OCI-LY1 (cell line): ENCODE data around the gene KLF11.

Experiments used
- EZH2 ChIP-seq: fragments of 200-600 bp; sonication (generic), shearing (Covaris generic); IDR thresholded peaks from 2 replicates; pipeline ENCODE4 v1.8.0; 2017; ENCODE audit warnings: borderline replicate concordance, mixed run types, mild to moderate bottlenecking, antibody characterized with exemption, low read length, moderate library complexity, mixed read lengths
- TF ChIP-seq, protein P1 (sequence below): fragments of 200-600 bp; sonication (generic), shearing (Covaris generic); IDR thresholded peaks from 2 replicates; pipeline ENCODE4 v1.5.1; 2017; ENCODE audit warnings: mild to moderate bottlenecking, antibody characterized with exemption, low read length, moderate library complexity, mixed read lengths

DNA sequence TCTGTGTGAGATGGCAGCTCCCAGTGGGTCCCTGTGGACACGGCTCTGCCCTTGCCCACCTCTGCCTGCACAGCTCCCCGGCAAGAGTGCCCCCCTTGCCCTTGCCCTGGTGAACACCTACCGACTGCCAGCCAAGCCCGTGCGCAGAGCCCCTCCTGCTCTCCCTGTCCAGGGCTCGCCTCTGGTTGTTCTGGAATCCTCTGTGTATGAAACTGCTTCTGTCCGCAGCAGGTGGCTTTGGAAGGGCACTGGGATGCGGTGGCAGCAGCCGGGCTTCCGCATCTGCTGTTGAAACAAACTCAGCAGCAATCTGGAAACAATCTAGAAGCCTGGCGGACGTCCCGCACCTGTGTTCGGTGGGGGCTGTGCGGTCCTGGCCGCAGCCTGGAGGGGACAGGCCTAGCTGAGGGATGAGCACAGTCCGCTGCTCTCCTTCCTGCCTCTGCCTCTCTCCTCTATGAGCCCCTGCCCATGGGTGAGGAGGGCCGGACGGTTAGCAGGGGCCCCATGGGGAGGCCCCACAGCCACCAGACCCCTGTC lies 34.0 kb upstream of the KLF11 start:
- TF ChIP-seq, protein P1, sequence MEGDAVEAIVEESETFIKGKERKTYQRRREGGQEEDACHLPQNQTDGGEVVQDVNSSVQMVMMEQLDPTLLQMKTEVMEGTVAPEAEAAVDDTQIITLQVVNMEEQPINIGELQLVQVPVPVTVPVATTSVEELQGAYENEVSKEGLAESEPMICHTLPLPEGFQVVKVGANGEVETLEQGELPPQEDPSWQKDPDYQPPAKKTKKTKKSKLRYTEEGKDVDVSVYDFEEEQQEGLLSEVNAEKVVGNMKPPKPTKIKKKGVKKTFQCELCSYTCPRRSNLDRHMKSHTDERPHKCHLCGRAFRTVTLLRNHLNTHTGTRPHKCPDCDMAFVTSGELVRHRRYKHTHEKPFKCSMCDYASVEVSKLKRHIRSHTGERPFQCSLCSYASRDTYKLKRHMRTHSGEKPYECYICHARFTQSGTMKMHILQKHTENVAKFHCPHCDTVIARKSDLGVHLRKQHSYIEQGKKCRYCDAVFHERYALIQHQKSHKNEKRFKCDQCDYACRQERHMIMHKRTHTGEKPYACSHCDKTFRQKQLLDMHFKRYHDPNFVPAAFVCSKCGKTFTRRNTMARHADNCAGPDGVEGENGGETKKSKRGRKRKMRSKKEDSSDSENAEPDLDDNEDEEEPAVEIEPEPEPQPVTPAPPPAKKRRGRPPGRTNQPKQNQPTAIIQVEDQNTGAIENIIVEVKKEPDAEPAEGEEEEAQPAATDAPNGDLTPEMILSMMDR, result no peak
- TF ChIP-seq EZH2, result no peak
